ENCODE data around the gene CUX1. TPM values are rescaled to one million over a fixed set of nuclear protein-coding genes. Genes with fewer than 3 reads are reported as not detected.
"Not testable (repeated sequence)": the region's sequence is repeated elsewhere in the genome, so short reads cannot be mapped to it uniquely, and the experiment has no call there.

The CUX1 gene
- total RNA-seq, 1 donor, result 41.1 TPM

GRCh38 chr7:102005933-102006480 is 188.6 kb downstream of the CUX1 start:
- Histone ChIP-seq H3K4me1 (ENCODE audit: insufficient read depth, low read length) (no peaks in the 10 kb centered on the region), H3K4me3 (ENCODE audit: low read length) (no peak overlapping the region), H3K9me3 (ENCODE audit: low read depth, low read length) (no peaks in the 10 kb centered on the region), H3K27me3 (ENCODE audit: insufficient read depth, low read length) (no peaks in the 10 kb centered on the region)

GRCh38 chr7:102006695-102007094 is 189.3 kb downstream of the CUX1 start:
- no peaks in the 10 kb centered on the region for H3K4me1 ChIP-seq (ENCODE audit: insufficient read depth, low read length)
- no peak overlapping the region for H3K4me3 ChIP-seq (ENCODE audit: low read length)
- no peaks in the 10 kb centered on the region for H3K9me3 ChIP-seq (ENCODE audit: low read depth, low read length)
- no peaks in the 10 kb centered on the region for H3K27me3 ChIP-seq (ENCODE audit: insufficient read depth, low read length)

GRCh38 chr7:102008535-102009262 is 191.3 kb downstream of the CUX1 start:
- H3K4me1 ChIP-seq (ENCODE audit: insufficient read depth, low read length), result no peaks in the 10 kb centered on the region
- no peaks in the 10 kb centered on the region for H3K9me3 ChIP-seq (ENCODE audit: low read depth, low read length)
- no peaks in the 10 kb centered on the region for H3K27me3 ChIP-seq (ENCODE audit: insufficient read depth, low read length)
- no peak overlapping the region for H3K4me3 ChIP-seq (ENCODE audit: low read length)

GRCh38 chr7:102009628-102010027 is 192.2 kb downstream of the CUX1 start:
- no peak overlapping the region for H3K4me3 ChIP-seq (ENCODE audit: low read length)
- H3K4me1 ChIP-seq (ENCODE audit: insufficient read depth, low read length), result no peaks in the 10 kb centered on the region
- H3K9me3 ChIP-seq (ENCODE audit: low read depth, low read length), result no peaks in the 10 kb centered on the region
- H3K27me3 ChIP-seq (ENCODE audit: insufficient read depth, low read length), result no peaks in the 10 kb centered on the region

DNA sequence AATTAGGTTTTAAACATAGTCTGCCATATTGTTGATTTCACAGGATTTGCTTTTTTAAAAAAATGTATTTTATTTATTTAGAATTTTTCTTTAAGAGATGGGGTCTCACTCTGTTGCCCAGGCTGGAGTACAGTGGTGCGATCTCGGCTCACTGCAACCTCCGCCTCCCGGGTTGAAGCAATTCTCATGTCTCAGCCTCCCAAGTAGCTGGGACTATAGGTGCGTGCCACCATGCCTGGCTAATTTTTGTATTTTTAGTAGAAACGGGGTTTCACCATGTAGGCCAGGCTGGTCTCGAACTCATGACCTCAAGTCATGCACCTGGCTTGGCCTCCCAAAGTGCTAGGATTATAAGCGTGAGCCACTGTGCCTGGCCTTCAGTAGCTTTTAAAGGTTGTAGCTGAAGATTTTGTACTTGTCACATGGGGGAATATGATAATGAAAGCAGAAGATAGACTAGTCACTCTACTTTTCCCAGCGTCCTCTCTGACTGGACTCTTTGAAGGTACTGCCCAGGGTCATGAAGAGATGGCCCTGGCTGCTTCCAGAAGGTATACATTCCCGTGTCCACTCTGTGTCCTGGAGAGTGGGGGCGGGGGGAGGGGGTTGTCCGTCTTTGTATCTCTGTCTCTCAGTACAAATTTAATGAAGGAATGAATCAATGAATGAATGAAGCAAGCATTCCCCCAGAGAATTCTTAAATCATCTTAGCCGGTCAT is 194.8 kb downstream of the CUX1 start:
- not testable (repeated sequence) for H3K4me1 ChIP-seq (ENCODE audit: insufficient read depth, low read length); H3K9me3 ChIP-seq (ENCODE audit: low read depth, low read length); H3K27me3 ChIP-seq (ENCODE audit: insufficient read depth, low read length); H3K4me3 ChIP-seq (ENCODE audit: low read length)

GRCh38 chr7:102012941-102013461 is 195.6 kb downstream of the CUX1 start:
- H3K4me3 ChIP-seq (ENCODE audit: low read length), result no peak overlapping the region
- H3K9me3 ChIP-seq (ENCODE audit: low read depth, low read length), result no peaks in the 10 kb centered on the region
- H3K4me1 ChIP-seq (ENCODE audit: insufficient read depth, low read length), result no peaks in the 10 kb centered on the region
- no peaks in the 10 kb centered on the region for H3K27me3 ChIP-seq (ENCODE audit: insufficient read depth, low read length)

GRCh38 chr7:102018876-102019275 is 201.4 kb downstream of the CUX1 start:
- no peaks in the 10 kb centered on the region for H3K27me3 ChIP-seq (ENCODE audit: insufficient read depth, low read length)
- H3K4me1 ChIP-seq (ENCODE audit: insufficient read depth, low read length), result peaks cover under 1% of the 10 kb centered on the region
- no peaks in the 10 kb centered on the region for H3K9me3 ChIP-seq (ENCODE audit: low read depth, low read length)
- H3K4me3 ChIP-seq (ENCODE audit: low read length), result no peak overlapping the region

- Histone ChIP-seq H3K4me3 (ENCODE audit: low read length) (no peak overlapping the region), H3K9me3 (ENCODE audit: low read depth, low read length) (no peaks in the 10 kb centered on the region), H3K27me3 (ENCODE audit: insufficient read depth, low read length) (no peaks in the 10 kb centered on the region), H3K4me1 (ENCODE audit: insufficient read depth, low read length) (peaks cover 6% of the 10 kb centered on the region)
Measured at GRCh38 chr7:102019461-102019860, 202.0 kb downstream of the CUX1 start.

- Histone ChIP-seq H3K4me3 (ENCODE audit: low read length) (no peak overlapping the region), H3K4me1 (ENCODE audit: insufficient read depth, low read length) (peaks cover 11% of the 10 kb centered on the region), H3K9me3 (ENCODE audit: low read depth, low read length) (no peaks in the 10 kb centered on the region), H3K27me3 (ENCODE audit: insufficient read depth, low read length) (no peaks in the 10 kb centered on the region)
Measured at GRCh38 chr7:102021841-102022618, 204.6 kb downstream of the CUX1 start.

- Histone ChIP-seq H3K9me3 (ENCODE audit: low read depth, low read length) (no peaks in the 10 kb centered on the region), H3K4me1 (ENCODE audit: insufficient read depth, low read length) (peaks cover 25% of the 10 kb centered on the region), H3K27me3 (ENCODE audit: insufficient read depth, low read length) (no peaks in the 10 kb centered on the region), H3K4me3 (ENCODE audit: low read length) (no peak overlapping the region)
Measured at GRCh38 chr7:102024005-102024768, 206.8 kb downstream of the CUX1 start.

- H3K9me3 ChIP-seq (ENCODE audit: low read depth, low read length), result no peaks in the 10 kb centered on the region
- peaks cover 25% of the 10 kb centered on the region for H3K4me1 ChIP-seq (ENCODE audit: insufficient read depth, low read length)
- H3K27me3 ChIP-seq (ENCODE audit: insufficient read depth, low read length), result no peaks in the 10 kb centered on the region
- H3K4me3 ChIP-seq (ENCODE audit: low read length), result no peak overlapping the region
Measured at GRCh38 chr7:102024769-102025391, 207.5 kb downstream of the CUX1 start.

- not testable (repeated sequence) for H3K27me3 ChIP-seq (ENCODE audit: insufficient read depth, low read length); H3K9me3 ChIP-seq (ENCODE audit: low read depth, low read length); H3K4me3 ChIP-seq (ENCODE audit: low read length)
- H3K4me1 ChIP-seq (ENCODE audit: insufficient read depth, low read length), result peaks cover 25% of the 10 kb centered on the region
Measured at GRCh38 chr7:102025777-102026176, 208.4 kb downstream of the CUX1 start.

GRCh38 chr7:102028206-102028826 is 210.9 kb downstream of the CUX1 start:
- Histone ChIP-seq H3K4me1 (ENCODE audit: insufficient read depth, low read length) (peaks cover 25% of the 10 kb centered on the region), H3K9me3 (ENCODE audit: low read depth, low read length) (no peaks in the 10 kb centered on the region), H3K27me3 (ENCODE audit: insufficient read depth, low read length) (no peaks in the 10 kb centered on the region), H3K4me3 (ENCODE audit: low read length) (no peak overlapping the region)

DNA sequence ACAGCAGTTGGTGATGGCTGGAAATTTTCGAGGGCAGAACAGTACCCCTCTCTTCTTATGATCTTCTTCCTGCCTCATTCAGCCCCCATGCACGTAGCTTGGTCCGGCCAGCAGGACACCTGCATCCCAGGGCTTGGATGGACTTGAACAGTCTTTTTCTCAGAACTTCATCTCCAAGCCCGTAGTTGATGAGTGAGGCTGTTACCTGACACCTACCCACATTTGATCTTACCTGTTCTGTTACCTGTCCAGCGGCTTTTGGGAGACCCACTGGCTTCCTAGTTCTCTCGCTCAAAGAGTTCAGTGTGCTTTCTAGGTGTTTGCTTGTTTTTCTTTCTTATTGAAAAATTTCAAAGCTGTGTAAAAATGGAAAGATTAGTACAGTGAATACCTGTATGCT is 212.2 kb downstream of the CUX1 start:
- H3K4me1 ChIP-seq (ENCODE audit: insufficient read depth, low read length), result peaks cover 17% of the 10 kb centered on the region
- no peak overlapping the region for H3K4me3 ChIP-seq (ENCODE audit: low read length)
- no peaks in the 10 kb centered on the region for H3K27me3 ChIP-seq (ENCODE audit: insufficient read depth, low read length)
- H3K9me3 ChIP-seq (ENCODE audit: low read depth, low read length), result no peaks in the 10 kb centered on the region

Data from mononuclear cell (primary cell).